Right atrium auricular region (tissue), 2 donors: ENCODE results near the gene NFILZ. TPM values are rescaled to one million over a fixed set of nuclear protein-coding genes. Genes with fewer than 3 reads are reported as not detected.
"Not testable (repeated sequence)": the region's sequence is repeated elsewhere in the genome, so short reads cannot be mapped to it uniquely, and the experiment has no call there.

Experiments
- DNase-seq: peaks from one replicate; pipeline ENCODE4 v3.0.0-alpha.2; 2019; ENCODE audit warnings: low spot score
- H3K27ac ChIP-seq, 2 donors: fragments of 200-600 bp; sonication (generic); 1 replicate in 1 of 2; 2 replicates in 1 of 2; pipeline ENCODE4 v1.5.1; 2016 to 2019
- H3K27me3 ChIP-seq, 2 donors: fragments of 200-600 bp; sonication (generic); one replicate each; pipeline versions ENCODE4 v1.5.1 to v1.6.0; 2017 to 2019
- H3K36me3 ChIP-seq: fragments of 200-600 bp; sonication (generic); one replicate; pipeline ENCODE4 v1.5.1; 2016
- H3K4me1 ChIP-seq, 2 donors: fragments of 200-600 bp; sonication (generic); one replicate each; pipeline versions ENCODE4 v1.5.1 to v1.6.0; 2017 to 2019
- H3K4me3 ChIP-seq, 2 donors: fragments of 200-600 bp; sonication (generic); 1 replicate in 1 of 2; 2 replicates in 1 of 2; pipeline ENCODE4 v1.5.1; 2017 to 2019; ENCODE audit warnings: mild to moderate bottlenecking in 1 of 2, moderate library complexity in 1 of 2
- H3K9me3 ChIP-seq, 2 donors: fragments of 200-600 bp; sonication (generic); one replicate each; pipeline ENCODE4 v1.5.1; 2019
- CTCF ChIP-seq, 2 donors: fragments of 200-600 bp; sonication (generic); IDR thresholded peaks; one replicate each; pipeline ENCODE4 v1.5.1; 2019; ENCODE audit warnings: antibody characterized with exemption in 2 of 2
- total RNA-seq, 2 donors: library from RNA; depleted of rRNA; stranded (reverse); fragments of >200 nt; gene quantifications; one replicate each; pipeline ENCODE4 v1.1.0, GENCODE V29; 2016

NFILZ gene
- total RNA-seq, 2 donors from 2014 or later: not detected

GRCh38 chr19:8612807-8613171, 17.6 kb upstream of the NFILZ start:
- H3K27ac ChIP-seq: no peak overlapping the region
- H3K4me1 ChIP-seq: peaks cover 0 to 30% of the 10 kb centered on the region in 2 donors
- no peak for DNase-seq
- no peak for TF ChIP-seq CTCF (IDR thresholded peaks at IDR 0.05)
- H3K9me3 ChIP-seq: no peaks in the 10 kb centered on the region
- no peaks in the 10 kb centered on the region for H3K36me3 ChIP-seq
- H3K27me3 ChIP-seq: no peaks in the 10 kb centered on the region
- no peak overlapping the region for H3K4me3 ChIP-seq

- Histone ChIP-seq H3K4me1 (peaks cover 0 to 14% of the 10 kb centered on the region in 2 donors), H3K4me3 (no peak overlapping the region), H3K27ac (no peak overlapping the region), H3K36me3 (no peaks in the 10 kb centered on the region), H3K9me3 (no peaks in the 10 kb centered on the region), H3K27me3 (no peaks in the 10 kb centered on the region)
- TF ChIP-seq CTCF (IDR thresholded peaks at IDR 0.05): no peak
- DNase-seq: no peak
These were observed 16.0 kb upstream of the NFILZ start for GRCh38 chr19:8614455-8614854.

- Histone ChIP-seq H3K27ac (no peak overlapping the region), H3K9me3 (no peaks in the 10 kb centered on the region)
These were observed 15.4 kb upstream of the NFILZ start for GRCh38 chr19:8615024-8615423.

GRCh38 chr19:8615813-8616596, 14.4 kb upstream of the NFILZ start:
- Histone ChIP-seq H3K27me3 (no peaks in the 10 kb centered on the region), H3K4me3 (no peak overlapping the region), H3K4me1 (peaks cover 0 to 10% of the 10 kb centered on the region in 2 donors), H3K27ac (no peak overlapping the region), H3K9me3 (no peaks in the 10 kb centered on the region), H3K36me3 (no peaks in the 10 kb centered on the region)
- peak; percentile 79 for DNase-seq
- peak; percentile 70 to 84 for TF ChIP-seq CTCF (IDR thresholded peaks at IDR 0.05)

More at GRCh38 chr19:8615024-8615423, 15.4 kb upstream of the NFILZ start:
- DNase-seq: no peak
- Histone ChIP-seq H3K4me3 (no peak overlapping the region), H3K36me3 (no peaks in the 10 kb centered on the region), H3K27me3 (no peaks in the 10 kb centered on the region), H3K4me1 (peaks cover 0 to 10% of the 10 kb centered on the region in 2 donors)
- no peak for TF ChIP-seq CTCF (IDR thresholded peaks at IDR 0.05)

GRCh38 chr19:8616861-8617260, 13.6 kb upstream of the NFILZ start:
- H3K36me3 ChIP-seq: no peaks in the 10 kb centered on the region
- peaks cover 0 to 4% of the 10 kb centered on the region in 2 donors for H3K4me1 ChIP-seq
- TF ChIP-seq CTCF (IDR thresholded peaks at IDR 0.05): no peak
- H3K27me3 ChIP-seq: no peaks in the 10 kb centered on the region
- H3K4me3 ChIP-seq: no peak overlapping the region
- no peak for DNase-seq
- H3K27ac ChIP-seq: no peak overlapping the region
- no peaks in the 10 kb centered on the region for H3K9me3 ChIP-seq

GRCh38 chr19:8617325-8617724, 13.1 kb upstream of the NFILZ start:
- H3K27ac ChIP-seq, DNase-seq, H3K4me1 ChIP-seq, H3K27me3 ChIP-seq, H3K9me3 ChIP-seq, H3K4me3 ChIP-seq, H3K36me3 ChIP-seq: not testable (repeated sequence)
